Suppressor macrophage (primary cell): ENCODE measurements around the gene GLCE.

Experiments used
- DNase-seq, 4 experiments: peaks; one replicate each; pipeline ENCODE4 v3.0.0-alpha.2; 2020 to 2022
- total RNA-seq, 17 experiments: gene quantifications; one replicate each; lab custom pipeline; 2026; ENCODE audit warnings: mixed read lengths in 6 of 17, inconsistent platforms in 3 of 17; lab: John Stamatoyannopoulos, UW

Gene GLCE
- total RNA-seq: 5.5 to 49.7 (median 28.3) reads per million in 17 experiments

GRCh38 chr15:69160141-69160993 lies at the start of gene GLCE:
Gene GLCE, plus strand, starts transcription at chr15:69160635. Its CDS starts 95,172 bp downstream, at chr15:69255807.
- peak; percentile 97 to 99 (median 98) for DNase-seq

- DNase-seq: no peak
Measured at GRCh38 chr15:69114331-69114928, 46.0 kb upstream of the GLCE start.

GRCh38 chr15:69115031-69115430 lies 45.4 kb upstream of the GLCE start:
- DNase-seq: no peak

GRCh38 chr15:69116391-69116790 lies 44.0 kb upstream of the GLCE start:
- DNase-seq: no peak

- DNase-seq: no peak
Measured at GRCh38 chr15:69117431-69117871, 43.0 kb upstream of the GLCE start.

GRCh38 chr15:69118089-69118488 lies 42.3 kb upstream of the GLCE start:
- no peak for DNase-seq

- DNase-seq: no peak
Measured at GRCh38 chr15:69119001-69119400, 41.4 kb upstream of the GLCE start.

- no peak for DNase-seq
Measured at GRCh38 chr15:69119683-69120395, 40.6 kb upstream of the GLCE start.

GRCh38 chr15:69120732-69121131 lies 39.7 kb upstream of the GLCE start:
- no peak for DNase-seq

GRCh38 chr15:69121198-69121828 lies 39.1 kb upstream of the GLCE start:
- DNase-seq: no peak

- DNase-seq: no peak
Measured at GRCh38 chr15:69125236-69125635, 35.2 kb upstream of the GLCE start.

GRCh38 chr15:69126054-69126469 lies 34.4 kb upstream of the GLCE start:
- peak in 3 of 4 experiments; percentile 31 to 56 (median 37) for DNase-seq

- no peak for DNase-seq
Measured at GRCh38 chr15:69127306-69127705, 33.1 kb upstream of the GLCE start.

- peak; percentile 19 to 31 (median 24) for DNase-seq
Measured at GRCh38 chr15:69128667-69129311, 31.6 kb upstream of the GLCE start.

GRCh38 chr15:69131362-69132220 lies 28.8 kb upstream of the GLCE start:
- peak; percentile 68 to 84 (median 82) for DNase-seq

GRCh38 chr15:69132430-69132829 lies 28.0 kb upstream of the GLCE start:
- no peak for DNase-seq

GRCh38 chr15:69132977-69133861 lies 27.2 kb upstream of the GLCE start:
- peak in 3 of 4 experiments; percentile 45 to 53 (median 49) for DNase-seq

GRCh38 chr15:69133862-69134519 lies 26.4 kb upstream of the GLCE start:
- no peak for DNase-seq

- DNase-seq: peak; percentile 35 to 72 (median 56)
Measured at GRCh38 chr15:69134791-69135190, 25.6 kb upstream of the GLCE start.
